HG03025 (cell line): Measurements from ENCODE around the gene OCA2.
"Not testable (repeated sequence)": the region's sequence is repeated elsewhere in the genome, so short reads cannot be mapped to it uniquely, and the experiment has no call there.

Experiments used
- ATAC-seq: cut with Tn5 transposase; IDR thresholded peaks from one replicate; pipeline ENCODE4 v1.9.1; 2021; ENCODE audit warnings: mild to moderate bottlenecking, moderate library complexity; ENCODE audit not compliant: unreplicated experiment, low FRiP score

Gene OCA2

DNA sequence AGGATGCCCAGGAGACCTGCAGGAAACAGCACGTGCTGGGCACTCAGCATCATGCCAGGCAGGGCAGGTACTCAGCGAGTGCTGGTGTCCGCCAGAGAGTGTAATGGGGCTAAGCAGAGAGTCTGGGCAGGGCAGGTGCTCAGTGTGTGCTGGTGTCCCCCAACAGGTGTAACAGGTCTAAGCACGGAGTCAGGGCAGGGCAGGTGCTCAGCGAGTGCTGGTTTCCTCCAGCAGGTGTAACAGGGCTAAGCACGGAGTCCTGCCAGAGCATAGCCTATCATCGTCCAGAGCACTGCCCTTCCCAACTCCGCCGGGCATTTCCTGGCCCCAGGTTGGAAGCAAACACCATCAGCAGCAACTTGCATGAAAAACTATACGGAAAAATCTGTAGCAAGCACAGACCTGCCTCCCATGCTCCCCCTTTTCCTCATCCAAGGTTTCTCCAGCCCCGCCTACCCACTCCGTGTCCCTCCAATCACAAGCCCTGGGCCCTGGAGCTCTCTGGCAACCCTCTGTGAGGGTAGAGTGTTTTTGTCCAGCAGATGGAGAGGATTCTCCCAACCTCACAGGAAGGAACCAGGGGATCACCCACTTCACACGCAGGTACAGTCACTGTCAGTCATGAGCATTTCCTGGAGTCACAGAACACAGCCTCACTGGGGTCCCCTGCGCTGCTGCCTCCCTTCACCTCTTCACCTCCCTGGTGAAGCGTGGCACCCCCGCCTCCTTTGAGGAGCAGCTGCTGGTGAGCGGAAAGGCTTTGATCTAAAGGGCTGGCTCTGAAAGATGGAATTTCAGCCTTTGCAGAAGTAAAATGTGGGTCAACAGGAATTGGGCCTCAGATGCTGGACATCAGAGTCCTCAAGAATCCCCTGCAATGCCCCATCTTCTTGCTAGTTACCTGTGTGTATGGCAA is 302.5 kb downstream of the OCA2 start:
- ATAC-seq, result no peak

DNA sequence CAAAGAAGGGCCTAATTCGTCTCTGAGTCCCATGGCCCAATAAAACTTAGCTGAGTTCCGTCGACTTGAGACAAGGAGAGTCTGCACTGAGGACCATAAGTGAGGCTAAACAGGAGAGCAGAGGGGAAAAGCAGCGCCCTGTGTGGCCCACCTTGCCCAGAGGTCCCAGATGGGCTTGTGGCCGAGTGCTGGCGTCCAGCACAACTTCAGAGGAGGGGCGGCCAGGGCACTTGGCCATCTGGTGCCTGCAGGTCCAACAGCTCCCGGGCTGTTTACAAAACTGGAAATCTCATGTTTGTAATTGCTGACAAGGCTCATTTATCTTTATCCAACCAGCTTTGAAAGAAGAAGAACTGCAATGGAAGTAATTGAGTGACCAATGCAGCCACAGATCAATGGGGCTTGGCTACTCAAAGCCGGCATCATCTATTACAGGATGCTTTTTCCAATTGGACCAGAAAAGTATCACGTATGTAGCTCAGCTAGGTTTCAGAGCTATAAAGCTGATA is 306.3 kb downstream of the OCA2 start:
- ATAC-seq, result no peak

DNA sequence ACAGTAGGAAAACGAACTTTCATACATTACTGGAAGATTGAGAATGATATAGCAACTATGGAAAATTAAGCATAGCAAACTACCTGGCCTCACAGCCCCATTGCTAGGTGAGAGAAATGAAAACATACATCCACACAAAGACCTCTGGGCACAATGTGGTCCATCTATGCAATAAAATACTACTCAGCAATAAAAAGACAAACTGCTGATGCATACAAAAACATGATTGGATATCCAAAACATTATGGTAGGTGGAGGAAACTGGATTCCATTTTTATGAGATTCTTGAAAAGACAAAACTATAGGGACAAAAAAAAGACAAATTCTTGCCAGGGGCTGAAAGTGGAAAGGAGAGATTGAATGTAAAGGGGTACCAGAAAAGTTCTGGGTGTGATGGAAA is 308.8 kb downstream of the OCA2 start:
- no peak for ATAC-seq

GRCh38 chr15:27787931-27788330 is 311.2 kb downstream of the OCA2 start:
- ATAC-seq, result no peak

DNA sequence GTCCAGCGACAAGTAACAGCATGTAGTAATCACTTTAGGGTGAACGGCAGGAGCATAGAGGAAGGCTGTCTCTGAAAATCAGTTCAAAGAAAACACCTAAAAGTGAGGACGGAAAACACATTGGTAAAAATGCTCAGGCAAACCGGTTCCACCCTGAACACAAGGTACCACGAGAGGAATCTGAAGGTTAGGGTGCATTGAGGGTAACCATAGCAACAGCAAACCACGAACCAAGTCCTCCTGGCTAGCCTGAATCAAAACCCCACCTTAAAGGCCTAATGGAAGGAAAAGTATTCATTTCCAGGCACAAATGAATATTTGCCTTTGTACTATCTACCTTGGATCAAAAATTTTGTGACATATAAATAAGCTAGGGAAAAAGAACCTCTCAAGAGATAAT is 315.0 kb downstream of the OCA2 start:
- no peak for ATAC-seq

DNA sequence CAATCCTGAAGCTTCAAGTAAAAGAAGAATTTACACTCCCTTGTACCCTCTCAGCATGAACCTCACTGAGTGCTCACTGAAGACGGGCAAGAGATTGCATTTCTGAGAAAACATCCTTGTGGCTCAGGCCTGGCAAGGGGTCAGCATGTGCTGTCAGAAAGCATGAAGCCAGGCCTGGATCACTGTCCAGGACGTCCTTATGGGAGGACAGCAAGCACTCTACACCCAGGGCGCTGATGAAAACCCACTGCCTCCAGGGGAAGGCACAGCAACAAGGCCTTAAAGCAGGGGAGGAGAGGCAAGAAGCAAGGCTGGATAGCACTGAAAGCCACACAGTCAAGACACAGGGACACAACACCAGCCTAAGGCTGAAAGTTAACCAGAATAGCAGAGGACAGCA is 315.4 kb downstream of the OCA2 start:
- ATAC-seq, result no peak

DNA sequence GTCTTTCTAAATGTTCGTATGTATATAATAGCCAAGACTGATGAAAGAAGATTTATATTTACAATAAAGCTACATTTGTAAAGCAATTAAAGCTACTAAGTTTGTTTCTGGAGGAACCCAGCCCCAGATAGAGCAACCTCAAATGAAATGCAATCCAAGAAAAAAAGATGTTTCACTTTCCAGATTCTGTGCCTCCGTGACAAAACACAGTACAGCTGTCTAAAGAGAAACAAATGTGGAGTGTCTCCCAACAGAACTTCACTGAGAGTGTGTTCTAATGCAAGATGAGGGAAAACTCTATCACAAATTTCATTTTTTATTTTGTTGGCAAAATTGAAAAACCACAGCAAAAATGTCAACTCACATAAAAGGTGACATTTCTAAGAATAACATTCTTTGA is 317.0 kb downstream of the OCA2 start:
- no peak for ATAC-seq

- ATAC-seq, result no peak
Measured at GRCh38 chr15:27776501-27776900, 322.6 kb downstream of the OCA2 start.

DNA sequence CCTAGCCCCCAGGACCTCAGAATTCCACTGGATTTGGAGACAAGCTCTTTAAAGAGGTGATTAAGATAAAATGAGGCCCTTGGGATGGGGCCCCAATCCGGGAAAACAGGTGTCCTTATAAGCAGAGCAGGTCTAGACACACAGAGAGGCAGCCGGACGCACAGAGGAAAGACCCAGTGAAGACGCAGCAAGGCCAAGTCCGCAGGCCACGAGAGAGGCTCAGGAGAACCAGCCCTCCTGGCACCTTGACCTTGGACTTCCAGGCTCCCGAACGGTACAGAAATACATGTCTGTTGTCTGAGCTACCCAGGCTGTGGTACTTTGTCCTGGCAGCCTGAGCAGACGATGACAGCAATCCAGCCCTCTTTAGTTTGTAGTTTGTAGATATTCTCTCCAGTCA is 324.5 kb downstream of the OCA2 start:
- no peak for ATAC-seq

GRCh38 chr15:27774191-27774590 is 324.9 kb downstream of the OCA2 start:
- ATAC-seq, result no peak

DNA sequence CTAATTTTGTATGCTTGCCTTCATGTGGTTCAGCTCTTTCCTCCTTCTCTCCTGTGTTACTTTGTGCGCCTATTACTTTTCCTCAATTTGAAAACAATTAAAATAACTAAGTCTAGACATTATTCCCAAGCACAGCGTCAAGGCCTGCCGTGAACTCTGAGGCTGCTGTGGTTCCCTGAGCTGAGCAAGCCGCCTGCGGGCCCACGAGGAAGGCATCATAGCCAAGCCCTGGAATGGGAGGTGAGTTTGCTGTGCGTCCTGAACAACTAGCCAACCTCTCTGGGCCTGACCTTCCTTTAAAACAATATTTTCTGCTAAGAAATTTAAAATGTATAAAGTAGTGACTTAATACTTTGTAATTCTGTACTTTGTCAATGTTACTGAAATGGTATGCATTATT is 327.2 kb downstream of the OCA2 start:
- ATAC-seq, result no peak

- ATAC-seq, result no peak
Measured at GRCh38 chr15:27770769-27771554, 328.2 kb downstream of the OCA2 start.

DNA sequence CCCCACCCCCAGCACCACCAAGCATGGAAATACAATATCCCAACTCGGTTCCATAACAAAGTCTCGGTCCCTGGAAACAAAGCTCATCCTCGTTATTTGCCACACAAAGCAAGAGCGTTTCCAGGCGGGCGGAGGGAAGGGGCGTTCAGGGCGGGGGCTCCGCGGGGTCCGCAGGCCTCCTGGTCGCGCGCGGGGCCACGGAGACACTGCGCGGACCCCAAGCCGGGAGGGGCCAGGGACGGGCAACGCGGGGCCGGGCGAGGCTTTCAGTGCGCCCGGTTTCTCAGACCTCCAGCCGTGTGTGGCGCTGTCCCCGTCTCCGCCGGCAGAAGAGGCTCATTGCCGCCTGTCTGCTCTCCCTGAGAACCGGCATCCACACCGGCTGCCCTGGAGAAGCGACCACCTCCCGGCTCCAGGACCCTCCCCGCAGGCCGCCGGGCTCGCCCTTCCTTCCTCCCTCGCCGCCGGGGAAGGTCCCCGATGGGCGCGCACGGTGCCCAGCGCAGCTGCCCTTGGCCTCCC is 329.0 kb downstream of the OCA2 start:
- no peak for ATAC-seq

- no peak for ATAC-seq
Measured at GRCh38 chr15:27769652-27770051, 329.5 kb downstream of the OCA2 start.

DNA sequence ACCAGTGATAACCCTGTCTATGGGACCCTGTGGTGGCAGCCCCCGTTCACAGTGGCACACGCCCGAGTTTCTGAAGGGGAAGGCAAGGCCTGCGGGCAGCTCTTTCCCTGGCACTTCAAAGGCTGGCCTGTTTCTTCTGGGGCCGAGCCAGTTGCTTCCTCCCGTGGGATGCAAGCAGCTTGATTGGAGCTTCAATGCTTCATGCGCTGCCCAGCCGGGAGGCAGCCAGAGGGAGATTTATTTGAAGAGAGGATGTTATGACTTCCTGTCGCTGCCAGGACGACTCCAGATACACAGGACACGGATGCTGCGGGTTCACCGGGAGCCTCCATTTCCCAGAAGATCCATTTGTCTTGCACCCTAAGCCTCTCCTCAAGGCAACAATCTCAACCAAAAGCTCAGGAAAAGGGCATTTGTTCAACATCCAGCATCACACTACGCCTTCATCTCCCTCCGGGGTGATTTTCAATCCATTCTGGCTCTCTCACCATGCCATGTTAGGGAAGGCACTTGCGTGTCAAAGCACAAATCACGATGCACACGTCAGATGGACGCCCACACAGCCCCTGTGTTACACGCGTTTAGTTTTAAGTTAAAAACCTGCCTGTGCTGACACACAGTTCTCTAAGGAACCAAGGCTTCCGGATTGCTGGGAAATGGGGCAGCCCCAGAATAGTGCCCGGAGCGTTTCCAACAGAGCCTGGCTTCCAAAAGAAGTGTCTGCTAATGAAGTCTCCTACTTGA is 330.2 kb downstream of the OCA2 start:
- no peak for ATAC-seq

DNA sequence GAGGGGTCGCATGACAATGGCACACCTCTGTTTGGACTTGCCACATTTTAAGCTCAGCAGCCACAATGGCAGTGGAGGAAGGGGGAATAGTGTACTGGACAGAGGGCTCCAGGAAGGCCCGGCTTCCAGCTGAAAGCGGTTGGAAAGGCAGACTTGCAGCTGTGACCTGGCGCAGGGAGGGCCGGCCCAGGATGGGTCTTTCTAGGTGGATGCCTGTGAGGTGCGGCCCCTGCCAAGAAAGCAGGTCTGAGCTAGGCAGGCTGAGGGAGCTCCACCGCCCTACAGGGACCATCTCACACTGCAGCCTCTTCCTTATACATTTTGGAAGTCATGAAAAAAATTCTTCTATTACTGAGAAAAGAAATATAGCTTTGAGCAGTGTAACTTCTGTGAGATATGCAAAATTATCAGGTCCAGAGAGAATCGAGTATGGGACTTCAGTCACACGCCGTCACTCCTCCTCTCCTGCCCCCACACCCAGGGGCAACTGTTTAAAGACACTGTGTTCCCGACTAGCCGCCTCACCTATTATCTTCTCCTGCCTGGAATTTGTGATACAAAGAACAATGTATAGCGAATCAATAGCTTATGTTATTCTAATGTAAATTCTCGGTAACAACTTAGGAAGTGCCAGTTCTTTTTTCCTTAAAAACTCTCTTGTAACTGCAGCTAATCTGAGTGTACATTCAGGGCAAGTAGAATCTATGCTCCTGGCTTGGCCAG is 331.0 kb downstream of the OCA2 start:
- no peak for ATAC-seq

DNA sequence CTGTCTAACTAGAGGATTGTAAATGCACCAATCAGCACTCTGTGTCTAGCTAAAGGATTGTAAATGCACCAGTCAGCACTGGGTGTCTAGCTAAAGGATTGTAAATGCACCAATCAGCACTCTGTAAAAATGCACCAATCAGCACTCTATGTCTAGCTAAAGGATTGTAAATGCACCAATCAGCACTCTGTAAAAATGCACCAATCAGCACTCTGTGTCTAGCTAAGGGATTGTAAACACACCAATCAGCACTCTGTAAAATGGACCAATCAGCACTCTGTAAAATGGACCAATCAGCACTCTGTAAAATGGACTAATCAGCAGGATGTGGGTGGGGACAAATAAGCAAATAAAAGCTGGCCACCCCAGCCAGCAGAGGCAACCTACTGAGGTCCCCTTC is 331.7 kb downstream of the OCA2 start:
- ATAC-seq, result not testable (repeated sequence)

DNA sequence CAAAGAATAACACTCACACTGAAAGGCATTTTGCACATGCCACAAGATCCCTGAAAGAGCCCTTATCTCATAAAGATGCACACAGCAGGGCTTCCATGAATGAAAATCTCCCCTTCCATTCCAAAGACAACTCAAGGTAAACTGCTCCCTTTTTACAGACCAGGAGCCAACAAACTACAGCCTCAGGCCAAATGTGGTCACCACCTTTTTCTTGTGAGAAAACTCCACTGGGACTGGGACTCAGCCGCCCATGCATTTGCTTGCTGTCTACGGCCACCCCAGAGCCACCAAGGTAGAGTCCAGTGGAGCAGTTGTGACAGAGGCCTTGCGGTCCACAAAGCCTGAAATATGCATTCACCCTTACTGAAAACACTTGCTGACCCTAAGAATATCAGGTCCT is 334.8 kb downstream of the OCA2 start:
- ATAC-seq, result no peak

DNA sequence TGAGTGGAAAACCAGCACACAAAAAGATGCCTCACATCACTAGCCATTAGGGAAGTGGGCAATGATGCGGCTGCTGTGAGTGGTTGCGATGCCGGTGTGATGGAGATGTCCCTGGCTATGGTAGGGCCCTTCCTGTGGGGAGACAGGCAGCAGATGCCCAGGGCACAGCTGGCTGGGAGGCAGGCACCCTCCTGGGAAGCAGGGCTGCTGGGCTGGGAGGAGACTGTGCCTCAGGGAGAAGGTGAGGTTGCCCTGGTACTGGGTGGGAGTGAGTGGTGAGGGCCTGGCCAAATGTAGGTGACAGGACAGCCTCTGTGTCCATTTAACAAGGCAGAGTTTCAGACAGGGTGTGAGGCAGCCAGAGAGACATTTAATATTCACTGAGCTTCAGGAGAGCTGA is 335.6 kb downstream of the OCA2 start:
- no peak for ATAC-seq

DNA sequence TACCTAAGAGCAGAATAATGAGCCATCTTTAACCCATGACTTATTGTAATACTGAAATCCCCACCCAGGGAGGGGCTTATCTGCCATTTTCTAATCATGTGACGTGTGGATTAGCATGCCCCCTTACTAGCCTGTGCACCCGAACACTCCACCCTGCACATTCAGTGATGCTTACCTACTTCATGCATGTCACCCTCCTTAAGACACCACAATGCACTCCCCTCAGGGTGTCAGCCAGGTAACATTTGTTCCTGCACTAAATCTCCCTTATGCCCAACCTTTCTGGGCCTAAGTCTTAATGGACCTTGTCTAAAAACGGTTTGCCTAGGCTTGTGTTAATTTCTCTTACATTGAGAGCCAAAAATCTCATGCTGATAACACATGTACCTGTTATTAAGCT is 336.6 kb downstream of the OCA2 start:
- no peak for ATAC-seq
